HFFc6 (cell line): ENCODE measurements around the gene FNIP1. TPM values are rescaled to one million over a fixed set of nuclear protein-coding genes. Genes with fewer than 3 reads are reported as not detected.
"Not testable (repeated sequence)": the region's sequence is repeated elsewhere in the genome, so short reads cannot be mapped to it uniquely, and the experiment has no call there.

Experiments used
- DNase-seq: peaks from one replicate; pipeline ENCODE4 v3.0.0-alpha.2; 2018
- H3K27ac Mint-ChIP-seq: 2 replicates; pipeline ENCODE4 v1.8.0; 2020; ENCODE audit warnings: mild to moderate bottlenecking, mixed read lengths
- H3K27me3 Mint-ChIP-seq: 2 replicates; pipeline ENCODE4 v1.8.0; 2021; ENCODE audit warnings: mild to moderate bottlenecking, moderate library complexity, mixed read lengths; ENCODE audit not compliant: insufficient read depth
- H3K36me3 Mint-ChIP-seq: 2 replicates; pipeline ENCODE4 v1.8.0; 2021; ENCODE audit warnings: low read depth, mixed read lengths
- H3K4me1 Mint-ChIP-seq: 2 replicates; pipeline ENCODE4 v1.8.0; 2020; ENCODE audit warnings: low read depth, mixed read lengths
- H3K4me3 Mint-ChIP-seq: 2 replicates; pipeline ENCODE4 v1.8.0; 2020; ENCODE audit warnings: mild to moderate bottlenecking, moderate library complexity, mixed read lengths
- H3K9me3 Mint-ChIP-seq: 2 replicates; pipeline ENCODE4 v1.8.0; 2020; ENCODE audit warnings: mild to moderate bottlenecking, mixed read lengths
- total RNA-seq, 6 experiments: library from RNA; stranded (reverse); fragmentation: NEBNext Ultra II Directional; extraction: Animal tissue kit (Norgen Biotek cat#: 25700); gene quantifications; 2 replicates in 1 of 6; 3 replicates in 5 of 6; pipeline ENCODE4 v1.2.3, GENCODE V29; 2021
- TF ChIP-seq, protein P1 (sequence below): fragments of 200-600 bp; sonication (generic); IDR thresholded peaks from 2 replicates; pipeline ENCODE4 v1.5.0; 2021; ENCODE audit warnings: antibody characterized with exemption, mild to moderate bottlenecking

Gene FNIP1
- total RNA-seq, 6 experiments from 2014 or later, result 19.9 to 24.8 (median 22.1) TPM

GRCh38 chr5:131719564-131719963 lies 77.3 kb downstream of the FNIP1 start:
- 0 out of 2 replicates have a peak, but pooled peaks cover 5% of the 10 kb centered on the region for H3K4me1 Mint-ChIP-seq

GRCh38 chr5:131718487-131719014 lies 78.3 kb downstream of the FNIP1 start:
- H3K36me3 Mint-ChIP-seq, result peaks cover 51% of the 10 kb centered on the region
- 0 out of 2 replicates have a peak, but pooled peaks cover 5% of the 10 kb centered on the region for H3K4me1 Mint-ChIP-seq
- DNase-seq, result no peak
- no peaks in the 10 kb centered on the region; the same call in 1 of the 2 replicates for H3K27me3 Mint-ChIP-seq
- H3K9me3 Mint-ChIP-seq, result no peaks in the 10 kb centered on the region
- H3K4me3 Mint-ChIP-seq, result no peak overlapping the region
- no peak overlapping the region for H3K27ac Mint-ChIP-seq
- TF ChIP-seq, protein P1, sequence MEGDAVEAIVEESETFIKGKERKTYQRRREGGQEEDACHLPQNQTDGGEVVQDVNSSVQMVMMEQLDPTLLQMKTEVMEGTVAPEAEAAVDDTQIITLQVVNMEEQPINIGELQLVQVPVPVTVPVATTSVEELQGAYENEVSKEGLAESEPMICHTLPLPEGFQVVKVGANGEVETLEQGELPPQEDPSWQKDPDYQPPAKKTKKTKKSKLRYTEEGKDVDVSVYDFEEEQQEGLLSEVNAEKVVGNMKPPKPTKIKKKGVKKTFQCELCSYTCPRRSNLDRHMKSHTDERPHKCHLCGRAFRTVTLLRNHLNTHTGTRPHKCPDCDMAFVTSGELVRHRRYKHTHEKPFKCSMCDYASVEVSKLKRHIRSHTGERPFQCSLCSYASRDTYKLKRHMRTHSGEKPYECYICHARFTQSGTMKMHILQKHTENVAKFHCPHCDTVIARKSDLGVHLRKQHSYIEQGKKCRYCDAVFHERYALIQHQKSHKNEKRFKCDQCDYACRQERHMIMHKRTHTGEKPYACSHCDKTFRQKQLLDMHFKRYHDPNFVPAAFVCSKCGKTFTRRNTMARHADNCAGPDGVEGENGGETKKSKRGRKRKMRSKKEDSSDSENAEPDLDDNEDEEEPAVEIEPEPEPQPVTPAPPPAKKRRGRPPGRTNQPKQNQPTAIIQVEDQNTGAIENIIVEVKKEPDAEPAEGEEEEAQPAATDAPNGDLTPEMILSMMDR, result no peak

More at GRCh38 chr5:131719564-131719963, 77.3 kb downstream of the FNIP1 start:
- H3K27ac Mint-ChIP-seq, result no peak overlapping the region
- H3K4me3 Mint-ChIP-seq, result no peak overlapping the region
- peaks cover 41% of the 10 kb centered on the region for H3K36me3 Mint-ChIP-seq
- TF ChIP-seq, protein P1, result no peak
- H3K9me3 Mint-ChIP-seq, result no peaks in the 10 kb centered on the region
- no peak for DNase-seq
- no peaks in the 10 kb centered on the region for H3K27me3 Mint-ChIP-seq

DNA sequence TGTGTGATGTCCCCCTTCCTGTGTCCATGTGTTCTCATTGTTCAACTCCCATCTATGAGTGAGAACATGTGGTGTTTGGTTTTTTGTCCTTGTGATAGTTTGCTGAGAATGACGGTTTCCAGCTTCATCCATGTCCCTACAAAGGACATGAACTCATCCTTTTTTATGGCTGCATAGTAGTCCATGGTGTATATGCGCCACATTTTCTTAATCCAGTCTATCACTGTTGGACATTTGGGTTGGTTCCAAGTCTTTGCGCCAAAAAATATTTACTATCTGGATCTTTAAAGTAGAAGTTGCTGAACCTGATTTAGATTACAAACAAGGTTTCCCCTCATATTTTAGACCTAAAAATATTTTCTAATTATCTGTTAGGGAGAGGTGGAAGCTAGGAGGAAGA lies 79.7 kb downstream of the FNIP1 start:
- not testable (repeated sequence) for H3K27me3 Mint-ChIP-seq, H3K9me3 Mint-ChIP-seq, DNase-seq, H3K27ac Mint-ChIP-seq, H3K4me3 Mint-ChIP-seq, H3K4me1 Mint-ChIP-seq
- H3K36me3 Mint-ChIP-seq, result peaks cover 56% of the 10 kb centered on the region

DNA sequence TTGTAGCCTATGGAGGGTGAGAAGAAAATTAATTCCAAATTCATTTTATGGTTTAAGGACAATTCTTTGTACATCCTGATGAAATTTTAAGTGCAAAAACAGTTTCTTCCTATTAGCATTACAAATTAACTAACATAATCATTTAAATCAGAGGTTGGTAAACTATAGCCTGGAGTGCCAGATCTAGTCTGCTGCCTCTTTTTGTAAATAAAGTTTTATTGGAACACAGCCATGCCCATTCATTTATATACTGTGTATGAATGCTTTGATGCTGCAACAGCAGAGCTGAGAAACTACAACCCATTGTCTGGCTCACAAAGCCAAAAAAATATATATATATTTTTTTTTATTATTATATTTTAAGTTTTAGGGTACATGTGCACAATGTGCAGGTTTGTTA lies 80.2 kb downstream of the FNIP1 start:
- DNase-seq, result no peak
- Mint-ChIP-seq H3K4me3 (no peak overlapping the region), H3K9me3 (no peaks in the 10 kb centered on the region), H3K27me3 (no peaks in the 10 kb centered on the region; the same call in 1 of the 2 replicates), H3K4me1 (0 out of 2 replicates have a peak, but pooled peaks cover 5% of the 10 kb centered on the region), H3K27ac (no peak overlapping the region), H3K36me3 (peaks cover 56% of the 10 kb centered on the region)
- TF ChIP-seq, protein P1, result no peak

- H3K4me1 Mint-ChIP-seq, result no peaks in the 10 kb centered on the region
- DNase-seq, result no peak
- H3K27ac Mint-ChIP-seq, result no peak overlapping the region
- H3K27me3 Mint-ChIP-seq, result no peaks in the 10 kb centered on the region; the same call in 1 of the 2 replicates
- H3K9me3 Mint-ChIP-seq, result no peaks in the 10 kb centered on the region
- TF ChIP-seq, protein P1, result no peak
- peaks cover 41% of the 10 kb centered on the region for H3K36me3 Mint-ChIP-seq
- H3K4me3 Mint-ChIP-seq, result no peak overlapping the region
Measured at GRCh38 chr5:131710391-131710790, 86.4 kb downstream of the FNIP1 start.

DNA sequence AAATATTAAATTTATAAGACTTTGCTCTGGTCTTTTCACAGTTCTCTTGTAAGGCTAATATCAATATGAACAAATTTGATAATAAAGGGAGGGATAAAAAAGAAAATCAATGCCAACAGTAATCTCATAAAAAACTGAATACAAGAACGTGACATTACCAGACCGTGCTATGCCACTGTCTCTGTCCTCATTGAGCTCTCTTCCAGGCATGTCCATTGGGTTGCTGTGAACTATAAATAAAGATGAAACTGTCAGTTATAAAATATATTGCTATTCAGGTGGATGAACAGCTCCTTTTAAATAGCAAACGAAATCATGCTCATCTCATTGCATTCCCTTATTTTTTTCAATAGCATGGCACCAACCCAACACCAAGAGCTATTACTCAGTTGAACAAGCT lies 87.8 kb downstream of the FNIP1 start:
- no peaks in the 10 kb centered on the region for H3K9me3 Mint-ChIP-seq
- H3K27ac Mint-ChIP-seq, result no peak overlapping the region
- TF ChIP-seq, protein P1, result no peak
- H3K27me3 Mint-ChIP-seq, result no peaks in the 10 kb centered on the region; the same call in 1 of the 2 replicates
- peaks cover 44% of the 10 kb centered on the region for H3K36me3 Mint-ChIP-seq
- no peak for DNase-seq
- H3K4me1 Mint-ChIP-seq, result no peaks in the 10 kb centered on the region
- no peak overlapping the region for H3K4me3 Mint-ChIP-seq
